Measurements from ENCODE around the gene SSRP1.

Gene SSRP1

DNA sequence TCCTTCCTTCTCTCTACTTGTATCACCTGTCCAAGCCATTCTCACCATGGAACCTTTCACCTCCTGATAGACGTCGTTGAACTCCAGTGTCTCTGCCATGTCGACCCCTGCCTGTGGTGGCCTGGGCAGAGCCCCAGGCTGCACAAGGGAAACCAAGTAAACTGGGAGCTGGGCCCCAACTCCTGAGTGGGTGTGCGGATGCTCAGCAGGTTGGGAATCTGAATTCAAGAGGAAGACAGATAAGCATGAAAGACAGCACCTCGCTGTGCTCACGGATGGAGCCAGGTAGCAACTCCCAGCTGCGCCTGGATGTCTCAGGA is 709 bp downstream of the SSRP1 start:
- DNase-seq, result no peak

DNA sequence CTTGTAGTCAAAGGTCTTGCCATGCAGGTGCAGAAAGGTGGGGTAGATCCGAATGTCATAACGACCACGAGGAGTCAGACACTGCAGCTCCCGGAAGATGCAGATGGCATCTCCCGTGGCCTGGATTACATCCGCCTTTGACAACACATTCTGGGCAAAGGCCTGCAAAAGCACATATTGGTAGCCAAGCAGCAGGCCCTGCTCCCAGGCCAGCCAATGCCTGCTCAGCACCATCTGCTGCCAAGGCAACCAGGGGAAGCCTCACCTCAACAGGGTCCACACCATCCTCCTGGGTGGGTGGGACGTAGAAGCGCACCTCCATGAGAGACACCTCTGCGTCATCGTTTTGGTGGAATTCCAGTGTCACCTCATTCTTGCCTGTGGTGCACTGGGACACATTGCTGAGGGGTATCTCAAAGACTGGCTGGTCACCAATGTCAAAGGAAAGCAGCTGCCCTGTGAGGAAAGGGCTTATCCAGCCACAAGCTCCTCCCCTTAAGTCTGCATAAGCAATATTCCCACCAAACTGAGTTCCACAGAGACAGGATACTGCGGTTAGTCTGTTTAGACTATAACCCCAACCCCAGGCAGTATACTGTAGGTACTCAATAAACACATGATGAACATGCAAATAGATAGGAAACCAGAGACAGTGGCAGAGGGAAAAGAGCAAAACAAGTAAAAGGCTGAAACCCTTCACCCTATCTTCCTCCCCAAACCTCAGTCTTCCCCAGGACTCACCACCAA is 2.8 kb downstream of the SSRP1 start:
- DNase-seq, result no peak

DNA sequence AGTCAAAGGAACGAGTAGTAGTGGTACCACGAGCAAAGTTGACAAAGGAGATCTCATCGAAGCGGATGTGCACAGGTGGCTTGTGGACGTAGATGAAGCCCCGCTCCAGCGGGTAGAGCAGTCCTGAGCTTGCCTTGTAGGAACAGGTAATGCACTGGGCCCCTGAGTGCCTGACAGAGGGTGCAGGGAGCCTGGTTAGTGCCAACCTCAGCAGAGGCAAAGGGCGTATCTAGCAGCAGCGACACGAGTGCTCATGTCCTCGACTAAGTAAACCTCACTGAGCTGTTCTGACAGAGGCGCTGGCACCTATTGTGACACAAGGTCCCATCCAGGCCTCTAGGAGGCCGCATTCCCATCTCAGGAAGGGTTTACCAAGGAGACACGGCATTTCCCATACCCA is 4.0 kb downstream of the SSRP1 start:
- no peak for DNase-seq

DNA sequence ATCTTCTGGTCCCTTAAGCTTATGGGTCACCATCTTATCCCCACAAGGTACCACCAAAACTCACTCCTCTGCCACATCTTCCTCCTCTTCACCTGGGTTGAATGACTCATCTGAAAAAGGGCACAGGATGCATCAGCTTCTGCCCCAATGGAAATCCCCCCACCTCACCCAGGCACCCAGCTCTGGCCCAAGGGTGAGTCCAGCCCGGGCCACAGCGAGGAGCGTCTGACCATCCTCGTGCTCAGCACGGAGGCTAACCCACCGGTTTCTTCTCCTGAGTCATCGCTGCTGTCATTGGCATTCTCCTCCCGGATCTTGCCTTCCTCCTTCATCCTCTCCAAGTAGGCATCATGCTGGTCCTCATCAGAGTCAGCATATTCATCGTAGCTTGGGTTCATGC is 5.7 kb downstream of the SSRP1 start:
- DNase-seq, result peak; percentile 45

- no peak for DNase-seq
Measured at GRCh38 chr11:57327721-57328120, 8.0 kb downstream of the SSRP1 start.

- no peak for DNase-seq
Measured at GRCh38 chr11:57325735-57326048, 10.0 kb downstream of the SSRP1 start.

DNA sequence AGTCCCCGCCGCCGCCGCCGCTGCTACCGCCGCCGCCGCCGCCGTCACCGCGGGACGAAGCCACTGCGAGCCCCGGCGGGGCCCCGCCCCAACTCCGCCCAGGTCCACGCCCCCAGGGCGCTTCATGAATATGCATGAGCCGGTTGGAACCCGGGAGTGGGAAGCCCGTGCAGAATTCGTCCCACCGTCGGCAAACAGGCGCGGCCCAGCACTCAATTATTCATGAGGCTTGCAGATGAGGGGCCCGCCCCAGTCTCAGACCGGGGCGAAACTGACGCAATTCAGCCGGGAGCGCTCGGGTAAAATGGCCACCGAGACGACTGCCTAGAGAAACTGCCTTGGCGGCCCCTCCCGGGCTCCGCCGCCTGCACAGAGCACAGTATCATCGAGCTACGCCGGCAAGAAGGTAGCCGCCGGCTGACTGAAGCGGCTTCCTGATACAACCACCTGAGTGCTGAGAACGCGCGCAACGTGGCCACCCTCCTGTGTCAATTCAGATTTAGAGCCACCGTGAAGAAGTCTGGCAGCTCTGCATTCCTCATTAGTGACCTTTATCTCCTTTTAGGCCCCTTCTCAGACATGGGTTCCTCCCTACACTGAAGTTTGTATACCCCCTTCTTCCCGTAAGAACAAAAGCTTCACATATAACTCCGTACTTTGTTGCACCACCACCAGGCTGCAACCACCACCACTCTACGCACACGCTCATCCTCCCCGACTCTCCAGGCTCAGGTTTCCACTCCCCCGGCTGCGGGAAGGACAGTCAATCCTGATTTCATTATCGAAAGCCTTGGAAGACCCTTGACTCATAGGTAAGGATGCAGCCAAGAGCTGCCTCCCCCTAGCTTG is 10.6 kb downstream of the SSRP1 start, which contains the start of gene TNKS1BP1:
Gene TNKS1BP1, minus strand, starts transcription at position 67 of the 849 bp plus-strand sequence. CDS start 3,067 bp downstream, outside the sequence.
- DNase-seq, result peak; percentile 95

- DNase-seq, result no peak
Measured at GRCh38 chr11:57324154-57324885, 11.4 kb downstream of the SSRP1 start.

DNA sequence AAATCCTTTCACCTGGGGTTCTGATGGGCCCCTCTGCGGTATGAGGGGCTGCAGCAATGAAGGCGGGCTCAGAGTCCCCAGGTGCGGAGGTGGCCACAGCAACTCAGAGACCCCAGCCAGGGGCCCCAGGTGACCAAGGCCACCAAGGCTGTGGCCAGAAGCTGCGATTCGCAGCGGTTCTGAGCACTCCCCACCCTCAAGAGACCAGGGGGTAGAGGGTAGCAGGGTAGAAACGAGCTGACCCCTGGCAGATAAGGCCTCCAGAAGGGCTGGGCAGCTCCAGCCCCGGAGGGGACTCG is 11.9 kb downstream of the SSRP1 start:
- DNase-seq, result no peak

GRCh38 chr11:57323167-57323854 is 12.4 kb downstream of the SSRP1 start:
- no peak for DNase-seq

DNA sequence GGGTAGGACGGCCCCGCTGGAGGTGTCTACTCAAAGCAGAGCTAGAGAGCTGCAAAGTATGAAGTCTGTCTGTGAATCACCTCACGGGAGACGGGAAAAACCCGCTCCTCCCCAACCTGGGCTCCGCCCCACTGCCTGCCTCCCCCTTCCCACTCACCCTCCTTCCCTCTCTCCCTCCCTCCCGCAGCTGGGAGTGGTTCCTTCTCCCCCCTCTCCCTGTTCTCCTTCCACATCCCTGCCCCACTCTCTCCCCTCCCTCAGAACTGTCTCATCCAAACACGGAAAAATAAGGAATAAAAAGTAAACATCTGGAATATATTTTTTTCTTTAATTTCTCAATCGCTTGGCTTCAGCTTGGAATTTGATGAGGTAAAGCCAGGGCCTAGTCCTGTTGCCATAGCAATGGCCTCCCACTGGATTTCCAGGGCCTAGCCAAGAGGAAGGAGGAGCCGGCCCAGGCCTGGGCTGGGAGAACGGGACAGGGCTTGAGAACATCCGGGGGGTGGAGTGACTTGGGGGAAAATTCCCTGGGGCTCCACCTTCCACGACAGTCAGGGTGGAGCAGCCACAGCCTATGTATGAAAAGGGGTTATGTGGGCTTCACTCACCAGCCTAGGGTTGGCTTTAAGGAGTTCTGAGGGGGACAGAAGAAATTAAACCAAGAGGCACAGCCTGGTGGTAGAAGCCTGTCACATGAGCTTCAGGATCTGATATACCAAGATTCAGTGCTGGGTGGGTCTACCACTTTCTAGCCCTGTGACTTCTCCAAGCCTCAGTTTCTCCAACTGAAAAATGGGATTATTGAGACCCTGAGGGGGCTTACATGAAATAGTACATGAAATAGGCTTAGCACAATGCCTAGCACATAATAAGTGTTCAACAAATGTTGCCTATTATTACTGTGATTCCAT is 13.2 kb downstream of the SSRP1 start:
- DNase-seq, result no peak

GRCh38 chr11:57321388-57322255 is 14.1 kb downstream of the SSRP1 start:
- DNase-seq, result no peak

- DNase-seq, result no peak
Measured at GRCh38 chr11:57320719-57321387, 14.8 kb downstream of the SSRP1 start.

- DNase-seq, result no peak
Measured at GRCh38 chr11:57320067-57320718, 15.5 kb downstream of the SSRP1 start.

GRCh38 chr11:57318178-57318577 is 17.5 kb downstream of the SSRP1 start:
- no peak for DNase-seq

GRCh38 chr11:57316017-57316416 is 19.7 kb downstream of the SSRP1 start:
- no peak for DNase-seq

- DNase-seq, result no peak
Measured at GRCh38 chr11:57315491-57315890, 20.2 kb downstream of the SSRP1 start.

GRCh38 chr11:57314221-57314973 is 21.3 kb downstream of the SSRP1 start:
- DNase-seq, result no peak

GRCh38 chr11:57313788-57314135 is 21.9 kb downstream of the SSRP1 start:
- no peak for DNase-seq
